Stimulated activated CD8-positive, alpha-beta memory T cell treated with anti-CD3 and anti-CD28 coated beads, Interleukin-12 subunit alpha, Interleukin-12 subunit beta, amount 100 ng/mL, for 24 hours (primary cell): ENCODE data around the gene PPP2CA.
"Not testable (repeated sequence)": the region's sequence is repeated elsewhere in the genome, so short reads cannot be mapped to it uniquely, and the experiment has no call there.

Source experiments
- DNase-seq: peaks from one replicate; pipeline ENCODE4 v3.0.0-alpha.2; 2020; ENCODE audit errors: extremely low read depth

Gene PPP2CA

DNA sequence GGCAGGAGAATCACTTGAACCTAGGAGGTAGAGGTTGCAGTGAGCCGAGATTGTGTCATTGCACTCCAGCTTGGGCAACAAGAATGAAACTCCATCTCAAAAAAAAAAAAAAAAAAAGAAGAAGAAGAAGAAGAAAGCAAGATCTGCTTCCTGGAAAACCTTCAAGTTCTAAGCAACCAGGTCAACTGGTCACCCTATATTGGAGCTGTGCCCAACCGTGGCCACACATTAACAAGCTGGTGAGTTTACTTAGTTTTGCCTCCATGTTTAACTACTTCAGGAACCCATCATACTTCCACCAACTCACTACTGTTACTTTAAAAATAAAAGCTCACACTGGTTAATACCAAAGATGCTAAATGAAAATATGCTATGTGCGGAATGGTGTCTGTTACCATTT is 36.8 kb downstream of the PPP2CA start:
- no peak for DNase-seq

GRCh38 chr5:134188092-134188491 is 37.8 kb downstream of the PPP2CA start:
- DNase-seq = no peak

DNA sequence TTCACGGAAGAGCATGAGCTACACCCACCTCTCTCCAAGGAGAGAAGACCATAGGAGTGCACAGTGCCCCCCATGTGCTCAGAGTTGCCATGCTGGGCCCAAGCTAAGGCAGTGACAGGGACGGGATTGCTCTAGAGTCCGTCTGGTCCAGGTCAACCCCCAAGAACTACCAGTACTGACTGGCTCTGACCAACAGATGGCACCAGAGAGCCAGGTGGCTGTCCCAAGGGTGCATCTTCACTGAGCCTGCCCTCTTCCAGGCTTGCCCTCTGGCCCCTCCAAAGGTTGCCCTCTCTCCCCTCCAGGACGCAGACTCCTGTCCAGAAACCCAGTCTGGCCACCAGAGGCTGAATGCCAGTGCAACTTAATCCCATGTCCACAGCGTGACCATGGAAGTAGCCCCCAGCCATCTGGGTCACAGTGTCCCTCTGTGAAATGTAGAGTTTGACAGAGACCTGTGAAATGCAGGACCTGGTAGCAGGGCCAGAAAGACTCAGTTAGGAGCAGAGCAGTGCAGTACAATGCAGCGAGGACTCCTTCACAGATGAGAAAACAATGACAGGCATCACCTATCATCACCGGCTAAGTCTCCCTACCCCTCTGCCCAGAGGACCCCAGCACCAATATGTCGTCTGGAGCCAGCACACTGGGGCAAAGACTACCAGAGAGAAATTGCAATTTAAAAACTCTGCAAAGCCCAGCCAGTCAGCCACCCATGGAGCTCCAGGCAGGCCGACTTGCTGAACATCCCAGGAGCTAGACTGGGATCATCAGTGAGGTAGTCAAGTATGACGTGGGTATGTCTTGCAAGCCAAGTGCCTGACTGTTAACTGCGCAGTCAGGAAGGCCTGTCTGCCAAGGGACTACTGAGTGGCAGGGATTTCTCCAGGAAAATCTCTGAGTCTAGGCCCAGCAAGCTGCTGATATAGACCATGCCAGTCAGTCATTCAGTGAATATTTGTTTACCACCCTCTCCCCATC is 41.4 kb downstream of the PPP2CA start:
- DNase-seq = peak; percentile 33

DNA sequence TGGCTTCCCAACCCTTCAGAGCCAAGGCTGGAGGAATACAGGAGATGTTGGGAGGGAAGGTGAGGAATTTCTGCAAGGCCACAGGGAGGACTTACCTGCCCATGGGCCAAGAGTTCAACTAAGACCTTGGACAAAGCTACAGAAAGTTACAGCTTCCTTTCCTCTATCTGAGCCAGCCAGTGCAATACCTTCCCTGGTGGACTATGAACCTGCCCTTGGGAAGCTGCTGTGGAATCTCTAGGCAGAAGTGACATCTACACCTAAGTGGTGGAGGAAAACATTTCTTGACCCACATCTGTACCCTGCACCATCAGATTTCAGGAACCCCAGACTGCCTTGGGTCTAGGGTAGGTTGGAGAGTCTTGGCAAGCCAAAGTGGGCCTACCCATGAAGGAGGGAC is 42.4 kb downstream of the PPP2CA start:
- no peak for DNase-seq

- no peak for DNase-seq
Measured at GRCh38 chr5:134178096-134178419, 47.8 kb downstream of the PPP2CA start.

DNA sequence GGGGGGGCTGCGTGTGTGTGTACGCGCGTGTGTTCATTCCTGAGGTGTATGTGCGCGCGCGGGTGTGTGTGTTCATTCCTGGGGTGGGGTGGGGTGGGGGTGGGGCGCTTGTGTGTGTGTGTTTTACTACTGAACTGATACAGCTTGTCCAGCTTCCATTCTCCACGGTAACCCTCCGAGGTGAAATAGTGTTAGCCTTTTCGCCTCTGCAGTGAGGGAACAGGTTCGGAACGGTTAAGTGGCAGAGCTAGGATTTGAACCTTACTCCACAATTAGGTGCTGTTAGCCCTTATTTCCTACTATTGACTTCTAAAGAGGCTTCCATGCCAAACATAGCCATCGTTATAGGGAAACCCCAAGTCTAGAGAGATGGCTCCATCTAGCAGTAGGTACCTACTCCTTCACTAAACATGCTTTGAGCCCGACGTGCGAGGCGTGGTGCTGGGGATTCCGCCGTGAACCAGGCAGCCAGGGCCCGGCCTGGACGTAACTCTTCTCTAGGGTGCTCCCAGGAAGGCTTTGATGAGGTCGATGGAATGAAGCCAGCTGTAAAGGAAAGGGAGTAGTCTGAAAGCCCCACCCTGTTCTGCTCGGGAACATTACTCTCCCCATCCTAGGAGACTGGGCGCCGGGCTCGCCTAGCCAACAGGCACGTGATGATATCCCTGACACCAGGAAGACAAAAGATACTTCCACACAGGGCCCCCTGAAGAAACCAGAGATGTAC is 48.3 kb downstream of the PPP2CA start:
- peak; percentile 24 for DNase-seq

DNA sequence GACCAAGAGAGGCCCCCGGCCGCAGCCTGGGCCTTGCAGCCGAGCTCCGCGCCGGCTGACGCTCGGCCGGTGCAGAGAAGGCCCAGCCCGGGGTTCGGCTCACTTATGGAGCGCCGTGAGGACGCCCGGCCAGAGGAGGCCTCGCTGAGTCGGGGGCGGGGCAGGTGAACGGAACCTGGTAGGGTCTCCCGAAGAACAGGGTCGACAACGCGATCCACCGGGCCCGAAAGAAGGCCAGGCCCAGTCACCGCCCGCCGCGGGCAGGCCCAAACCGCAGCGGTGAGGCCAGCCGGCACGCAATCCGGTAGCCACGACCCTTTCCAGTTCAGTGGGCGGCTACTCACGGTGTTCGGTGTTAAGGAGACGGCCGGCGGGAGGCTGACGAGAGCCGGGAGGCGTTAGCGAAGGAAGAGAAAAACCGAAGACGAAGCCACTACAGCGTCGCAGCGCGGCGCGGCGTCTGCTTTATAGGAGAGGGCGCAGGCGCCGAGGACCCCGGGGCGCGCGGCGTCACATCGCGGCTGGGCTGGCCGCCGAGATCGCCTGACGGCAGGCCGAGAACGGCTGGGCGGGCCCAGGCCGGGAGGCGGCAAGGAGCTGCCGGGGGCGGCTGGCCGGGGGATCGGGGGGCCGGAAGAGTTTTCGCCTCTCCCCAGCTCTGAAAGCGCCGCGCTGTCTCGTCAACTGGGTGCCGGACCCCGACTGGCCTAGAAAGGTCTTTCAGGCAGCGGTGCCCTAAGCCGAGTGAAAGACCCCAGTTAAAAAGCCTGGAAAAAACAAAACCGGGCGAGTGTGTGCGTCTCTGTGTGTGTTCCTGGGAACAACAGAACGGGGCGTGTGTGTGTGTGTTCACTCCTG is 49.1 kb downstream of the PPP2CA start, which contains the start of gene SKP1:
Gene SKP1 (minus strand): TSS at position 440 of the 858 bp plus-strand sequence. CDS start 2,928 bp downstream, outside the sequence.
- peak; percentile 76 for DNase-seq

DNA sequence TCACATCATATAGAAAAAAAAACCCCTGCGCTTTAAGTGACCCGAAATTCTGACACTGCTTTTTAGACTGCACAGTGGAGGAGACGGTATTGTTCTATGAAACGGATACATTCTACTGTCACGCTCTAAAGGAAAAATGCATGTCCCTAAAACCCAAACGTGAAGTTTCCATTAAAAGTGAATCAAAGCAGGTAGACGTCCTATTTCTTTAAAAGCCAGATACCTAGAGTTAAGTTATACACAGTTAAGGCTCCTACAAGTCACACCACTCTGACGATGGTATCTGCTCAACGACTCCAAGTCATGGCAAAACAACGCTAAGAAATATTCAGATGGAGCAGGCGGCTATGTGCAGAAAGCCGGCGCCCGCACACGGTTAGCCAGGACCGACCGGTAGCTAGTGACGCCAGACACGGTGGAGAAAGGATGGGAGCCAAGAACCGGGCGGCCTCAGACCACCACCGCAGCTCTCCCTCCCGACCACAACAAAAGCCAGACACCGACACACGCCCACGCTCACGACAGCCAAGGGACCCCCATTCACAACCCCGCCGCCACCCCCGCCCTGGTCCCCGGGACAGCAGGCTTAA is 49.9 kb downstream of the PPP2CA start:
- no peak for DNase-seq

DNA sequence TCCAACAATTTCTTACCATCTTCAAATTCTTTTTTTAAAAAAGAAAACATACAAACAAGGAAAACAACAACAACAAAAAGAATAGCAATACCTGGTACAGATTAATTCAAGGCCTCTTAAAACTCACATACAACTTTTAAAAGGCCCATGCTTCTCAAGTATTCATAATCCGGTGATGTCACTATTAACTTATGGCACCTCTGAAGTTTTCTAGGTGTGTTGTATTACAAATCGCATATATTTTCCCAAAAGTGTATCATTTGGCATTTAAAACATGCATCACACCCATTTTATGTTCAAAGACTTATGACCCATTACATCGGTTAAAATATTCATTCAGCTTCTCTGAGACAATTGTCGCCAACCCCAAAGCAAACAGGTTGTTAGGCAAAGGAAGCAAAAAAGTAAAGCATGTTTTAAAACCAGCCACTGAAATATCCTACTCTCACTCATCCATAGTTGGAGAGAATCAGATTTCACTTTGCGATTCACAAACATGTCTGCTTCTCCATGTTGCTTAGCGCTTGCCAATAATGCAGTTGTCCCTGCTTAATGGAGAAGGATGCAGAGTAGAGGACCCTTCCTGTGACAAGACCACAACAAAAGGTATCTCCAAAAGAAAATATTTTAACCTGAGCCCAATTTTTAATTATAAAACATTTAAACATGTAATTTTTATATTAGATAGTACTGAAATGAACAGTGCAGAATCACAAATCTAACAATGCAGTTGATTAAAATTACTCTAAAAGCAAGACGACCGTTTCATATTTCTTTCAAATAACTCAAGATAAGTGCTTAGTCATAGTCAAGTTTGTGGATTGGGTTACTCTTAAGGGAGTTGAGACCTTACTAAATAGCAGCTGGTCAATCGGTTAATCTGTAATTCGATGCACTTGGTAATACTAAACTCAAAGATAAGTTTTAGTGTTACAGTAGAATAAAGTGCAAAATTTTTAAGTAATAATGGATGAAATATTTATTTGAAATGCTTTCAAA is 50.7 kb downstream of the PPP2CA start:
- no peak for DNase-seq

- DNase-seq = no peak
Measured at GRCh38 chr5:134171972-134172371, 53.9 kb downstream of the PPP2CA start.

DNA sequence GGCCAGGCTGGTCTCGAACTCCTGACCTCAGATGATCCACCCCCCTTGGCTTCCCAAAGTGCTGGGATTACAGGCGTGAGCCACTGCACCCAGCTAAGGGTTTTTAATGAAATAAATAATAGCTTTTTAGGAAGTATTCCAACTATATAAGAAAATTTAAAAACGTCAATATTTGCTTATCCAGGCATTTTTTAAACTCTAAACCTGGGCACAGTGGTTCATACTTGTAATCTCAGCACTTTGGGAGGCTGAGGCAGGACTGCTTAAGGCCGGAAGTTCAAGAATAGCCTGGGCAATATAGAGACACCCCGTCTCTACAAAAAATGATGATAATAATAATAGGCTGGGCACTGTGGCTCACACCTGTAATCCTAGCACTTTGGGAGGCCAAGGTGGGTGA is 63.3 kb downstream of the PPP2CA start:
- no peak for DNase-seq

GRCh38 chr5:134161513-134162395 is 64.1 kb downstream of the PPP2CA start:
- no peak for DNase-seq

- no peak for DNase-seq
Measured at GRCh38 chr5:134153657-134154056, 72.2 kb downstream of the PPP2CA start.

DNA sequence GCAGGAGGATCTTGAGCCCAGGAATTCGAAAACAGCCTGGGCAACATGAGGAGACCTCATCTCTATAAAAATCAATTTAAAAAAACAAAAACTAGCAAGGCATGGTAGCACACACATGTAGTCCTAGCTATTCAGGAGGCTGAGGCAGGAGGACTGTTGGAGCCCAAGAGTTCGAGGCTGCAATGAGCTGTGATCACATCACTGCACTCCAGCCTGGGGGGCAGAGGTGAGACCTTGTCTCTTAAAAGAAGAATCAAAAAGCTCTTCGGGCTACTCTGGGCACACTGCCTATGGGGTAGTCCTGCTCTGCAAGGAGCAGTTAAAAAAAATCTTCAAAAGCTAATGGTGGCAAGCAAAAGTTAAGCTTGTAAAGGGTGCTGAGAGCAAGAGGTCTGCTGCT is 72.6 kb downstream of the PPP2CA start:
- DNase-seq = no peak

DNA sequence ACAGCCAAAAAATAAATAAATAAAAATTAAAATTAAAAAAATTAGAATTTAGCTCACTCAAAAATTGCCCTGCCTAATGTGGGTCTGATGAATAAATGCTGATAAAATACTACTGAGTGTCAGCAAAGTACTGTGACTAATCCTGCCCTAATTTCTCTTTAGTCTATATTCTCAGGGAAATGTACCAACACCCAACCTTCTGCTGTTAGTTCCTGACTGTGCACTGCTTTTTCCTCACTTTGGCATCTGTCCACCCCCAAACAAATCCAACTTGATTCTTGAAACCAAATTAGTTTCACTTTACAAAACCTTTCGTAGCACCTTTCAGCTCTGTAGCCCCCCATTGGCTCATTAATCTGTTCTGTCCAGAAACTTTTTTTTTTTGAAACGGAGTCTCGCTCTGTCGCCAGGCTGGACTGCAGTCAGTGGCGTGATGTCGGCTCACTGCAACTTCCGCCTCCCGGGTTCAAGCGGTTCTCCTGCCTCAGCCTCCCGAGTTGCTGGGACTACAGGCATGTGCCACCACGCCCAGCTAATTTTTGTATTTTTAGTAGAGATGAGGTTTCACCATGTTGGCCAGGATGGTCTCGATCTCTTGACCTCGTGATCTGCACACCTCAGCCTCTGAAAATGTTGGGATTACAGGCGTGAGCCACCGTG is 73.6 kb downstream of the PPP2CA start:
- not testable (repeated sequence) for DNase-seq

- no peak for DNase-seq
Measured at GRCh38 chr5:134151723-134152122, 74.2 kb downstream of the PPP2CA start.

- DNase-seq = no peak
Measured at GRCh38 chr5:134149571-134150303, 76.1 kb downstream of the PPP2CA start.

DNA sequence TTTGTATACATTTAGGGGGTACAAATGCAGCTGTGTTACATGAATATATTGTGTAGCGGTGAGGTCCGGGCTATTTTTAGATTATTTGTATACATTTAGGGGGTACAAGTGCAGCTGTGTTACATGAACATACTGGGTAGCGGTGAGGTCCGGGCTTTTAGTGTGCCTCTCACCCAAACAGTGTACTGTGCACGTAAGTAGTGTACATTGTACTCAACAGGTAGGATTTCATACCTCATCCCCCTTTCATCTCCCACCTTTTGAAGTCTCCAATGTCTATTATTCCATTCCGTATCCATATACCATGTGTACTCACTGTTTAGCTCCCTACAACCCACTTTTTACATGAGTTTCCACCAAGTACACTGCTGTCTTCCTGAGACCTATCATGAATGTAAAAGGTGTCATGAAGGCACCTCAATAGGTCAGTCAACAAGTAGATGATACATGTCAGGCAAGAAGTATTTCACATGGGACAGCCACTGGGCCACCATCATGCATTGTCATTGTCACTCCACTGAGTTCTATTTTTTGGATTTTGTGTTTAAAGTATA is 76.8 kb downstream of the PPP2CA start:
- no peak for DNase-seq
